PC-3 (cell line): ENCODE data around the gene CNOT6L. TPM values are rescaled to one million over a fixed set of nuclear protein-coding genes. Genes with fewer than 3 reads are reported as not detected.

ENCODE experiments used
- ATAC-seq: fragments of 200-7000 bp; cut with Tn5 transposase; 2 replicates; pipeline ENCODE4 v1.9.1; 2020; ENCODE audit warnings: mild to moderate bottlenecking, moderate library complexity
- BruUV-seq: library from RNA; stranded (reverse); fragments of 400-500 nt; replicated peaks from 2 replicates; lab custom pipeline; 2021; lab: Mats Ljungman, UMichigan
- CTCF ChIA-PET: fragments of 300-600 bp; sonication (Branson Sonifier 250); formaldehyde crosslinking; loops from one replicate; lab custom pipeline; 2022; ENCODE audit warnings: antibody characterized with exemption; lab: Charles Lee
- POLR2A ChIA-PET: fragments of 300-600 bp; sonication (Branson Sonifier 250); formaldehyde crosslinking; loops from one replicate; lab custom pipeline; 2022; ENCODE audit warnings: antibody characterized with exemption; ENCODE audit not compliant: unreplicated experiment; lab: Charles Lee
- DNase-seq: peaks from one replicate; pipeline ENCODE4 v3.0.0-alpha.2; 2015
- H2AFZ ChIP-seq: fragments of 300-600 bp; sonication (generic); 2 replicates; pipeline ENCODE4 v1.6.0; 2016; ENCODE audit warnings: antibody characterized with exemption, low read length
- H3F3A ChIP-seq: fragments of 300-600 bp; sonication (generic); one replicate; pipeline ENCODE4 v1.6.0; 2017; ENCODE audit warnings: antibody characterized with exemption, low read length, control low read depth, mild to moderate bottlenecking; ENCODE audit not compliant: unreplicated experiment
- H3K27ac ChIP-seq: fragments of 300-600 bp; sonication (generic); 2 replicates; pipeline ENCODE4 v1.5.1; 2016; ENCODE audit warnings: mild to moderate bottlenecking, low read length
- H3K27me3 ChIP-seq: fragments of 300-600 bp; sonication (generic); 2 replicates; pipeline ENCODE4 v1.6.1; 2016; ENCODE audit warnings: low read length, mixed read lengths
- H3K36me3 ChIP-seq: fragments of 300-600 bp; sonication (generic); 2 replicates; pipeline ENCODE4 v1.6.1; 2016; ENCODE audit warnings: low read depth, mixed run types, low read length, mixed read lengths
- H3K4me1 ChIP-seq: fragments of 300-600 bp; sonication (generic); 2 replicates; pipeline ENCODE4 v1.5.1; 2016; ENCODE audit warnings: low read length; ENCODE audit not compliant: insufficient read depth
- H3K4me2 ChIP-seq: fragments of 300-600 bp; sonication (generic); 2 replicates; pipeline ENCODE4 v1.6.0; 2016; ENCODE audit warnings: low read length
- H3K4me3 ChIP-seq: fragments of 300-600 bp; sonication (generic); 2 replicates; pipeline ENCODE4 v1.5.1; 2016; ENCODE audit warnings: mild to moderate bottlenecking, low read length, mixed read lengths
- H3K79me2 ChIP-seq: fragments of 300-600 bp; sonication (generic); 2 replicates; pipeline ENCODE4 v1.6.1; 2017; ENCODE audit warnings: low read length, mixed read lengths
- H3K9ac ChIP-seq: fragments of 300-600 bp; sonication (generic); 2 replicates; pipeline ENCODE4 v1.6.0; 2016; ENCODE audit warnings: mild to moderate bottlenecking, low read length
- H3K9me2 ChIP-seq: fragments of 300-600 bp; sonication (generic); replicated peaks from 2 replicates; pipeline ENCODE4 v1.6.1; 2016; ENCODE audit warnings: mixed run types, low read length, mixed read lengths
- H3K9me3 ChIP-seq: fragments of 300-600 bp; sonication (generic); 2 replicates; pipeline ENCODE4 v1.6.1; 2016; ENCODE audit warnings: low read length, mixed read lengths
- H4K20me1 ChIP-seq: fragments of 300-600 bp; sonication (generic); 2 replicates; pipeline ENCODE4 v1.6.1; 2016; ENCODE audit warnings: low read length, mixed read lengths
- EZH2 ChIP-seq: fragments of 300-600 bp; sonication (generic); IDR thresholded peaks from one replicate; pipeline ENCODE4 v1.6.1; 2017; ENCODE audit warnings: antibody characterized with exemption, mild to moderate bottlenecking, low read length; ENCODE audit not compliant: unreplicated experiment
- EZH2phosphoT487 ChIP-seq: fragments of 300-600 bp; sonication (generic); IDR thresholded peaks from 2 replicates; pipeline ENCODE4 v1.6.1; 2018; ENCODE audit warnings: mild to moderate bottlenecking, antibody characterized with exemption, low read length, borderline replicate concordance
- intact Hi-C: fragments of 100-400 bp; cut with micrococcal nuclease; formaldehyde crosslinking; loops from 2 replicates; pipeline ENCODE4 v1.9.0; 2023
- total RNA-seq: library from RNA; depleted of rRNA; stranded (reverse); fragments of >200 nt; gene quantifications from 2 replicates; pipeline ENCODE4 v1.2.3, GENCODE V29; 2014
- TF ChIP-seq, protein P1 (sequence below): fragments of 300-600 bp; sonication (generic); conservative IDR thresholded peaks from 2 replicates; pipeline ENCODE4 v1.5.1; 2017; ENCODE audit warnings: antibody characterized with exemption, low read depth, mild to moderate bottlenecking, low read length

Gene CNOT6L
- total RNA-seq, 1 experiment from 2014 or later, result 2.6 TPM

DNA sequence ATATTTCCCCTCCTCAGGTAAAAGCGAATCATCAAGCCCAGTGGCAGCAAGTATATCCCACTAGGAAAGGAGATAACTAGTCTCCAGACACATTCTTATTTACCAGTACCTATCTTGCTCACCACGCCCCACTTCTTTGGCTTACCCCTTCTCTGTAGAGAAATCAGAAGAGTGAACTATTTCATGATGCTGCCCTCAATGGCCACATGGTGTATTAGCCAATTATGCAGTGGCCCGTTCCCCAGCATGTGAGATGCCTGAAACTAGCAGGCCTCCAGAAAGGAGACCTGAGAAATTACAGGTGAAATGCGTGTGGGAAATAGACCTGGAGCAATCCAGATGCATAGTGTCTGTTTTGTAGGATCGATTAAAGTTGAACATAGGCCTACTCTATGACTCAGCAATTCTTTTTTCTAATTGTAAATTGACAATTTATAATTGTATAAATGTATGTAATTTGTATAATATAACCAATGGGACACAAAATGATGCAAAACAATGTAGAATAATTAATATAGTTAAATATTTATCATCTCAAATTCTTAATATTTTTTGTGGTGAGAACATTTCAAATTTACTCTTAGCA lies 126.2 kb downstream of the CNOT6L start:
- no peaks in the 10 kb centered on the region for H3K9me3 ChIP-seq
- no peaks in the 10 kb centered on the region for H3K36me3 ChIP-seq
- no peaks in the 10 kb centered on the region for H3K27me3 ChIP-seq
- intact Hi-C loops, result no loop called here
- no peak overlapping the region for H2AFZ ChIP-seq
- DNase-seq, result no peak
- no peak overlapping the region for H3K4me2 ChIP-seq
- ChIA-PET CTCF (no interaction called here), POLR2A (no interaction called here)
- TF ChIP-seq EZH2 (no peak), EZH2phosphoT487 (no peak)
- TF ChIP-seq, protein P1, sequence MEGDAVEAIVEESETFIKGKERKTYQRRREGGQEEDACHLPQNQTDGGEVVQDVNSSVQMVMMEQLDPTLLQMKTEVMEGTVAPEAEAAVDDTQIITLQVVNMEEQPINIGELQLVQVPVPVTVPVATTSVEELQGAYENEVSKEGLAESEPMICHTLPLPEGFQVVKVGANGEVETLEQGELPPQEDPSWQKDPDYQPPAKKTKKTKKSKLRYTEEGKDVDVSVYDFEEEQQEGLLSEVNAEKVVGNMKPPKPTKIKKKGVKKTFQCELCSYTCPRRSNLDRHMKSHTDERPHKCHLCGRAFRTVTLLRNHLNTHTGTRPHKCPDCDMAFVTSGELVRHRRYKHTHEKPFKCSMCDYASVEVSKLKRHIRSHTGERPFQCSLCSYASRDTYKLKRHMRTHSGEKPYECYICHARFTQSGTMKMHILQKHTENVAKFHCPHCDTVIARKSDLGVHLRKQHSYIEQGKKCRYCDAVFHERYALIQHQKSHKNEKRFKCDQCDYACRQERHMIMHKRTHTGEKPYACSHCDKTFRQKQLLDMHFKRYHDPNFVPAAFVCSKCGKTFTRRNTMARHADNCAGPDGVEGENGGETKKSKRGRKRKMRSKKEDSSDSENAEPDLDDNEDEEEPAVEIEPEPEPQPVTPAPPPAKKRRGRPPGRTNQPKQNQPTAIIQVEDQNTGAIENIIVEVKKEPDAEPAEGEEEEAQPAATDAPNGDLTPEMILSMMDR, result no peak
- no peaks in the 10 kb centered on the region for H3K9me2 ChIP-seq
- no peak overlapping the region for H3K9ac ChIP-seq
- no TSS peak for BruUV-seq
- no peak overlapping the region for H3K4me3 ChIP-seq
- ATAC-seq, result no peak
- no peaks in the 10 kb centered on the region for H3F3A ChIP-seq
- H3K4me1 ChIP-seq, result peaks cover 15% of the 10 kb centered on the region
- H4K20me1 ChIP-seq, result no peaks in the 10 kb centered on the region
- no peak overlapping the region for H3K27ac ChIP-seq
- no peaks in the 10 kb centered on the region for H3K79me2 ChIP-seq

DNA sequence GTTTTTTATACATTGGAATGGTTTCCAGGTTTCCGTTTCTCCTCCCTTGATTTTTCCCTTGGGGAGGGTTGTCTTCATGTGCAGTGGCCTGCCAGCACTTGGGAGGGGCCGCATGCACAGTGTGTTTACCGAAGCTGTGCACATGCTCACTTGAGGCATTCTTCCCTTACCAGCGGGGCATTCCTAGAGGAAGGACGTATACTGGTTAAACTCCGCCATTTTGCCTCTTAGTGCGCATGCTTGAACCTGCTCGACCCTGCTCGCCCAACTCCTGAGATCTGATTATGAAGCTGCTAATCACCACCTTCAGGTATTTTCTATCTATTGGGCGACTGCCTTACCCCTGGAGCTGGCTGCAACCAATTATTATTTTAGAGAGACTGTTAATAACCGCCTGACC lies 137.4 kb downstream of the CNOT6L start:
- H3K9ac ChIP-seq, result no peak overlapping the region
- H4K20me1 ChIP-seq, result no peaks in the 10 kb centered on the region
- no peak overlapping the region for H2AFZ ChIP-seq
- no peaks in the 10 kb centered on the region for H3F3A ChIP-seq
- BruUV-seq, result no TSS peak
- H3K9me3 ChIP-seq, result no peaks in the 10 kb centered on the region
- DNase-seq (no peak), ATAC-seq (no peak)
- H3K4me1 ChIP-seq, result no peaks in the 10 kb centered on the region
- no peak overlapping the region for H3K4me2 ChIP-seq
- ChIA-PET POLR2A (no interaction called here), CTCF (no interaction called here)
- H3K27ac ChIP-seq, result no peak overlapping the region
- TF ChIP-seq, protein P1, result no peak
- TF ChIP-seq EZH2 (no peak), EZH2phosphoT487 (no peak)
- no peak overlapping the region for H3K4me3 ChIP-seq
- no peaks in the 10 kb centered on the region for H3K79me2 ChIP-seq
- no peaks in the 10 kb centered on the region for H3K36me3 ChIP-seq
- H3K9me2 ChIP-seq, result no peaks in the 10 kb centered on the region
- H3K27me3 ChIP-seq, result no peaks in the 10 kb centered on the region
- intact Hi-C loops, result no loop called here

DNA sequence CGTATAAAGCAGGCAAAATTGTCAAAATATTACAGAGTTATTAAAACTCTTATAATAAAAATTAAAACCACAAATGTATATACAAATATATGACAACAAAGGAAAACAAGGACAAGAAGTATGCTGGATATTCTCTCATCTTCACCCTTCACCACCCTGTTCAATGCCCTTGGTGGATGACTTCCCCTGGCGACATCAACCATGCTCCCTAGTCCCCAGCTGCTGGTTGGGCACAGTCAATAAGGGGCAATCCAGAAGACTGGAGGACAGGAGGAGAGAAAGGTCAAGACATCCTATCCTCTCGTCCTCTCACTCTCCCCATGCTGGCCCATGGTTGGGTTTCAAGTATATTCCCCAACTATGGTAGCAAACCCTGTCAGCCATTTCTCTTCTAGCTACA lies 142.3 kb downstream of the CNOT6L start:
- H3K4me1 ChIP-seq, result no peaks in the 10 kb centered on the region
- BruUV-seq, result no TSS peak
- no peak for ATAC-seq
- no peak overlapping the region for H2AFZ ChIP-seq
- H4K20me1 ChIP-seq, result no peaks in the 10 kb centered on the region
- TF ChIP-seq EZH2 (no peak), EZH2phosphoT487 (no peak)
- TF ChIP-seq, protein P1, result no peak
- H3K27ac ChIP-seq, result no peak overlapping the region
- no peaks in the 10 kb centered on the region for H3K27me3 ChIP-seq
- H3K36me3 ChIP-seq, result no peaks in the 10 kb centered on the region
- H3K9ac ChIP-seq, result no peak overlapping the region
- no peak overlapping the region for H3K4me3 ChIP-seq
- DNase-seq, result no peak
- ChIA-PET POLR2A (interaction anchor here (0.5 kb wide), 1 partner anchor 853 kb away, joined by 3 read pairs; no protein-coding TSS in a partner anchor), CTCF (no interaction called here)
- no peak overlapping the region for H3K4me2 ChIP-seq
- no peaks in the 10 kb centered on the region for H3K9me2 ChIP-seq
- no peaks in the 10 kb centered on the region for H3K9me3 ChIP-seq
- no peaks in the 10 kb centered on the region for H3K79me2 ChIP-seq
- H3F3A ChIP-seq, result no peaks in the 10 kb centered on the region
- intact Hi-C loops, result no loop called here
